GM18499 (cell line): Measurements from ENCODE around the gene LRFN2.

Experiments
- ATAC-seq: cut with Tn5 transposase; IDR thresholded peaks from one replicate; pipeline ENCODE4 v1.9.1; 2021; ENCODE audit warnings: moderate number of reproducible peaks; ENCODE audit not compliant: insufficient read depth, unreplicated experiment

LRFN2 gene

DNA sequence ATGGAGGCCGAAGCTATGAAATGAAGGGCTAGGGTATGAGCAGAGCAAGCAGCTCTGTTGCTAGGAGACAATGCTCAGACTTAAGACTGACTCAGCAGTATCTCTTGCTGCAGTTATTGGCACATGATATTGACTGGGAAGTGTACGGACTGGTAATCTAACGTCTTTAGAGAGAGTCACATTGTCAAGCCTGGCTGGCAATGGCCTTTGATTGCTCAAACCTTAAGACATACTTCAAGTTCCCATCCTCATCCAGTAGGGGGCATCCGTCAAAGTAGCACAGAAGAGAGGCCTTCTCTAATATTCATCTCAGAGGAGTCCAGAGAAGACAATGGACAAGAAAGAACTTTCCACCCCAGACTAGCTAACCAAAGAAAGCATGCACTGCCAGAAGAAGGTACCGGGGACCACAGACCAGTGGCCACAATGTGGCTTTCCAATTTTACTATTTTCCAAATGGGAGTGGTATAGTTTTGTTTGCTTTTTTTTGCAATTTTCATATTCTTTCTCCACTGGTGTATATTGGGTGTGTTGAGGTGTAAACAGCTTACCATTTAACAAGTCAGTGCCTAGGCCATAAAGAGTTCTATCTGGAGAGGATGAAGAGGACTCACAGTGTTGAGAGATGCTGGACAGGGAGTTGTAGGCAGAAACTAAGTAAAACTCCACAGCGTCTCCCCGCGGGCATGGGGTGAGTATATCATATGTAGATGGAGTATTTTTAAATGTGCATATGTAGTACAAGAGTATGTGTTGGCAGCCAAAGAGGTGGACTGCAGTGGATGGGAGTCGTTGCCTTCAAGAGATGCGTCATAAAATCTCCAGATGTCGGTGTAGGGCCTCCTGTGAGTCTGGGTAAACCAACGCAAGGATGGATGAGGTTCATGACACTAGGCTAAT is 36.7 kb downstream of the LRFN2 start:
- no peak for ATAC-seq

DNA sequence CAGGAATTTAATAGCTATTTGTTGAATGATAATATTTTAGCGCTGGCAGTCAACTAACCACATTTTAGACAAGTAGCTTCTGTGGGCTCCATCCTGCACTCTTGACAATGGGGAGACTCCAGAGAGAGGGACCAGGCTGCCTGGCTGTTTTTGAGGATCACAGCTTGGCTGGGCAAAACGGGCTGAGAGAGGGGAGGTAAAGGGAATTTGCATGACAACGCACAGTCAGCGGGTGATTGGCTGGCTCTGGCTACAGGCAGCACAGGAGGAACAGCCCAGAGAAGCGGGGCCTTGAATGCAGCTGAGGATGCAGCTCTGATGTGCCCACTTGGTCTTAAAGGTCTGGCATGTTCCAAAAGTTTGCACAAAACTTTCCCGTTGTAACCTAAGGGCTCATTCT is 41.2 kb downstream of the LRFN2 start:
- ATAC-seq = no peak

DNA sequence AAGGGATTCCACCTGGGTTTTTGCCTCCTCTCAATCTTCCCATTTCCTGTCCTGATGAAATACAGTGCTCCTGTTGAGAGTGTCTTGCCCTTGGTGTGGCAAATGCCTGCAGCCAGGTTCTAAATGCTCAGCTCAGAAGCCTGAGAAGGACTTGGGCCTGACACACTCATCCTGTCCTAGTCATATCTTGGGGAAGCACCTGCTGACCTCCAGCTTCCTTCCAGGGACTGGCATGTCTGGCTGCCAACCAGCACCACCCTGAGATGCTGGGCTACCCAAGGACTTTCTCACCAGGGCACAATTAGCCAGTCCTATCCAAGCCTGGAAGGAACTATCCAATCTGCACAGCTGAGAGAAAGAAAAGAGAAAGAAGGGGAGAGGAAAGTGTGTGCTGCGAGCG is 43.4 kb downstream of the LRFN2 start:
- no peak for ATAC-seq

DNA sequence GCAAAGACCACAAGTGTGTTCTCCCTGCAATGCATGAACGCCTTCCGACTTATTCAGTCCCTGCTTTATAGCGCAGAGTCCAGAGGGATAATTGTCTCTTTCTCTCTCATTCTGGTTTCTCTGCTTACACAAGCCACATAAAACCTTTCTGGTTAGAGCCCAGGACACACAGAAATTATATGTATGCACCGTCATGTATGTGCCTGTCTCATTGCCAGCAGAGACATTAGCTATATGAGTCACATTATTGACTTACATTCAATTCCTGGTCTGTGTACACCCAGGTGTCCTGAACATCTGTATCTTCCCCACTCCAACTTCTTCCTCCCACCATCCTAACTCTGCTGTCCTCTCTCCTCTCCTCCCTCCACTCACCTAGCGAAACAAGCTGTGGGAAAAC is 44.0 kb downstream of the LRFN2 start:
- no peak for ATAC-seq

DNA sequence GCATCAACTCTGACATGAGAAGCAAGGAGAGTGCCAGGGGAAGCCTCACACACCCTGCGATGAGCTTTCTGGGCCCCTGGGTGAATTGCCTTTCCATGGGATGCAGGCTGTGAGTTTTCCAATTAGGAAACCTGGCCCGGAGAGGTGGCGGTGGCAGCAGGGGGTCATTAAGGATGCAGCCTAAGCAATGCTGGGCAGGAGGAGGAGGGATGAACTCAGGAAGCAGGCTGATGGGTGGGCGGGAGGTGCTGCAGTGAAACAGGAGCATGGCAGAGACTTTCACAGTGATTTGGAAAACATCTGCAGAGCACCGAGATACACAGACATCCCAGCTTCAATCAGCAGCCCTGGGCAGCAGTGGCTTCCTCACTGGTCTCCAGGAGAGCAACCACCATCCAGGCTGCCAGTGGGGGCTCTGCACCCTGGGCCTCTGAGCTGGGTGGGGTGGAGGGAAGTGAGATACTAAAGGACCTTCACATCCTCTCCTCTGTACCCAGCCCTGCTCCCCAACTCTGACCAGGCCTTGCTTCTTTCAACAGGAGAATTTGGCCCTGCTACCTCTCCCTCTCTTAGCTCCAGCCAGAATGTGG is 44.9 kb downstream of the LRFN2 start:
- no peak for ATAC-seq

DNA sequence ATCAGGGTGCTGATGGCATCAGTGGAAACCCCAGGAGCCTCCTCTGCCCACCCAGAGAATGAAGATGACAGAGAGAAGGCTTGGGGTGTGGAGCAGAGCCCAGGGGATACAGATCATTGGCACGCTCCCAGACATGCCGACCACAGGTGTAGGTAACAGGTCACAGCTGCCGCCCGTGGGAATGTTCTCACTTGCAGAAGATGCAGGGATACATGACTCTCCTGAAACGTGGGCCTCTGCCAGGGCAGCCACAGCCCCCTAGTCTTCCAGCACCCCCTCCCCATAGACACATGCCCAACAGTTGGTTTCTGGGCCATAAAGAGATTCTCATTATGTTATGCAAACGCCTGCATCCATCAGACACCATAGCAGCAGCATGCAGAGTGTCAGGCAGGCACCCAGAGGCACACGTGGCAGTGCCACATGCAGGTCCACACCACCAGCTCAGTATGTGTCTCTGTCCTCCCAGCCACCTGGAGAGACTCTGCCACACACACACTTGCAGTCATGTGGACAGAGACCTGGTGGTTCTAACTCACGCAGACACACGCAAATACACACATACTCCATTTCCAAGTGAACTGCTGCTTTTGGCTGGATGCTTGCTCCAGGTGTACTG is 45.5 kb downstream of the LRFN2 start:
- no peak for ATAC-seq

DNA sequence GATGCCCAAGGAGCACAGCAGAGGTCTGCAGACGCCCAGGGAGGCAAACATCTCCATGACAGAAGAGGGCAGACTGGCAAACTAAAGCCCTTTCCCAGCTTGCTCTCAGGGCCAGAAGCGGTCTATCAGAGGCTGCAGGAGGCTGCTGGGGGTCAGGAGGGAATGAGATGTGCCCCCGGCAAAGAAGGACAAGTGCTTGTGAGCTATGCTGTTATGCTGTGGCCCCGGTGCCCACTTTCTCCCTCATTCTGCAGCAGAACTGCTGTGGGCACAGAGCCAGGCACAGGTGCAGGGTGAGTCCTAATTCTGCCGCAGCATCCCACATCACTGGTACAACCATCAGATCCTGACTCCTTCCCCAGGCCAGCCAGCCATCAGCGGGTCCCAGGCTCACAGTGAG is 46.4 kb downstream of the LRFN2 start:
- no peak for ATAC-seq

DNA sequence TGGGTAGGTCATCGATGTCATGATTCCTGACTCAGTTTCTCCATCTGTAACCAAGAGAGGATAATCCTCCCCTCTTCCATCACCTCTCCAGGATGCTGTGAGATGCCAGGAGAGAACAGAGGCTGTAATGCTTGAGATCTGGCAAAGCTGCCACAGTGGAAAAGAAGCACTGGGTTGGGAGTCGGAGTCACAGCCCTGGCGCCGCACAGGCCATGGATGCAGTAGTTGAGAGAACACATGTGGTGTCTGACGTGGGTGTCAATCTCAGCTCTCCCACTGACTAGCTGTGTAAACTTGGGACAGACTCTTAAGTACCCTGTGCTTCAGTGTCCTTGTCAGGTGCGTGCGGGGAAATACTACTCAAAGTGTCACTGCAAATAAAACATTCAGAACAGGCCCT is 47.3 kb downstream of the LRFN2 start:
- no peak for ATAC-seq

DNA sequence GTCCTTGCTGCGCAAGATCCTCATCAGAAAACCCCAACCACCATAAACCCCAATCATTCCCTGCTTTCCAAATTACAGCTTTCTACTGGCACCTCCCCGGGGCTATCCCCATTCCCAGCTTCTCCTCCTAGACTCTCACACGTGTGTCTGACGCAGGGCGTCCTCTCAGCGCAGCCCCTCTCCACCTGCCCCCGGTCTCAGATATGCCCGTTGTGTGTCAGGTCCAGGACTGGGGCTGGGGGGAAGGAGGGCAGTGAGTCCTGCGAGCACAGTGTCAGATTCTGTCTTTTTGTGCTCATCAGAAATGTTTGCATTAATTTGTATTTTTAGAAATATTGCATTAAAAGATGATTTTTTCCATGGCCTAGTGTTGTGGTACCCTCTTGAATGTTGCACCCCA is 48.6 kb downstream of the LRFN2 start:
- ATAC-seq = no peak

DNA sequence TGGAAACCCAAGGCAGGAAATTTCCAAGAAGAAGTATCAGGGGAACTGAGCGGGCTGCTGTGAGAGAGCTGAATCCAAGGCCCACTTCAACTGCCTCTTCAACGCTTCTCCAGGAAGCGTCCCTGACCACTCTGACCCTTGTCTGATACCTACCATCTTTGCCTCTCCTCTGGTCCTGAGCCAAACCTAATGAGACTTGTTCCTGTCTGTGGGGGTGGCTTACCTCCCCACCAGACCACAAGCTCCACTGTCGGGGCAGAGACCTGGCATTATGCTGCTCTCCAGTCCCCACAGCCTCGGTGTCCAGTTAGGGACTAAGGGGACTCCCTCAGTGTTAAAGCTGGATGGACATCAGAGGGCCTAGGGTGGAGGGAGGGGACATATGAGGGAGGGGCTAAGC is 49.7 kb downstream of the LRFN2 start:
- ATAC-seq = no peak

DNA sequence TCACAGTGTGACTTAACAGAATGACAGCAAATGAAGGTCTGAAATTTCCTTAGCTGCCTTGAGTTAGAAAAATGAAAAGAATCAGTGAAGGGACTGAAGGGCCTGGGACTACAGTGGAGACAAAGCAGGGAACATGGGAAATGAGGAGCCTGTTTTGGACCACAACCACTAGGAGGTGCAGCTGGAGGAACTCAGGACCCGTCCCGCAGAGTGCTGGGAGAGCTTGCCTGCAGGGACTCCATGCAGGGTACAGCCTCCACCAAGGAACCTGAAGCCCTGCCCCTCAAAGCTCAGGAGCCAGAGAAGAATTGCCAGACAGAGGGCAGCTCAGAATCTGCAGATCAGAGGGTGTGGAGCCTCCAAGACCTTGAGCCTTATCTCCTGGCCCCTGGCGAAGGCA is 50.7 kb downstream of the LRFN2 start:
- no peak for ATAC-seq

DNA sequence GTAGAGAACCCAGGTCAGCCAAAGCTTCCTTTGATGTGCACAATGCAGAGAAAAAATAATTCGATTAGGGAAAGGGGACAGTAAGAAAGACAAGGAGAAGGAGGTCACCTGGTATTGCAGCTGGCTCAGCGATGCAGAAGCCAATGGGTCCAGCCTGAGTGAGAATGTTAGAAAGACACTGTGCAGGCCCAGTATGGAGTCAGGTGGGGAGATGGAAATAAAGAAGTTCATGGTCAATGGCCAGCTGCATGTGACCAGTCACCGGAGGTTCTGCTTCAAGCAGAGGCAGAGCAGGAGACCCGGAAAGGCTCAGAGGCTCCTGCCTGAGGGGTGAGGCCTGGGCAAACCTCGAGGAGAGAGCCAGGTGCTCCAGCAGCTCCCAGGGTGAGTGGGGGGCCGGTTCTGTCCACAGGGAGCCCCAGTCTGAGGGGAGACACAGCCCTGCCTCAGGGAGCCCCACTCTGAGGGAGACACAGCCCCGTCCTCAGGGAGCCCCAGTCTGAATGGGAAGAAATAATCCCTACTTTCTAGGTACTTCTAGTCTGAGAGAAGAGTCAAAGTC is 51.3 kb downstream of the LRFN2 start:
- no peak for ATAC-seq

DNA sequence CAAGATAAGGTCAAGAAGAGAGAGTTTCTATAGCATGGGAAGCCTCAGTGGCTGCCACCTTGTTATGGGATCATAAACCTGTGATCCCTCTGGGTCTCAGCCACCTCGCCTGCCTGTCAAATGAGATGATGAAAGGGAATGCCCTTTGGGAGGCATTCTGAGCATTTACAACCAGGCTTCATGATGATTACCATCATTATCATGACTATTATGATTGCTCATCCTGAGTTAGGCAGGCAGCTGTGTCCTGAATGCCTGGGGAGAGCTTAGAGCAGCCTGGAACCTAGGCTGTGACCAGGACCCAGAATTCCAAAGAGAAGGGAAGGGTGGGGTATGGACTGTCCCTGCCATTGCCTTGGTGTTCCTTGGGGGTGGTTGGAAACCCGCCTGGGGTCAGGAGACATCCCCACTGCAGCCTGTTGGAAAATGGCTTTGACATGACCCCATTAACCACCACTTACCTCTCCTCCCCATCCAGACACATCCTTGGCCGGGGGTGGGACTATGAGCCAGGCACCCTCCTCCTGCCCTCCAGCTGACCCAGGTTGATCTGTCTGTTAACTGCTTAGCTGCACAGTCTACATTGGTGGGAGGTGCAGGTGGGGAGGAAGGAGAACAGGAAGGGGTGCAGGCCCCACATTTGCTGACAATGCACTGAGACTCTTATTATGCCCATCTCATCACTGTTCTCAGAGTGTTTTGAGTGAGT is 51.9 kb downstream of the LRFN2 start:
- no peak for ATAC-seq

DNA sequence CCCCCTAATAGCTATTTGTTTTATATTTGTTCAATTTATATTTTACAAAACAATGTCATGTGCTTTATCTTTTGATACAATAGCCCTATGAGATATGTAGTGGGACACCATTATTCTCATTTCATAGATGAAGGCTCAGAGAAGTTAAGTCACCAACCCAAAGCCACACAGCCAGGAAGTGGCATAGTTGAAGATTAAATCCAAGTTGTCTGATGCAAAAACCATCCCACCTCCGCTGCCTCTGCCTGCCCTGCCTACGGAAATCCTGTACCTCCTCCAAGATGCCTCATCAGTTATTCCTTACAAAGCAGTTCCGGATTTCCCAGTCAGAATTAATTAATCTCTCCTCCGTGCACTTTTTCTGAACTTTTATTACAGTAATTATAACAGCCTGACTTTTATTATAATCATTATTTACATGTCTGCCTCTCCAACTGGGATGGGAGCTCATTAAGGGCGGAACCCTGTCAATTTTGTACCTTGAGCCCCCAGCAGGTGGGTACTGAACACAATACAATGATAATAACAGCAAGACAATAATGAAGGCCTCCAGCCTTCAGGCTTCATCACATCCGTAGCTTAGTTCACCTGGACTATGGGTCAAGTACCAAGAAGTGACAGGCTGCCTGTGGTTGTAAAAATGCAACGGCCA is 54.7 kb downstream of the LRFN2 start:
- no peak for ATAC-seq

DNA sequence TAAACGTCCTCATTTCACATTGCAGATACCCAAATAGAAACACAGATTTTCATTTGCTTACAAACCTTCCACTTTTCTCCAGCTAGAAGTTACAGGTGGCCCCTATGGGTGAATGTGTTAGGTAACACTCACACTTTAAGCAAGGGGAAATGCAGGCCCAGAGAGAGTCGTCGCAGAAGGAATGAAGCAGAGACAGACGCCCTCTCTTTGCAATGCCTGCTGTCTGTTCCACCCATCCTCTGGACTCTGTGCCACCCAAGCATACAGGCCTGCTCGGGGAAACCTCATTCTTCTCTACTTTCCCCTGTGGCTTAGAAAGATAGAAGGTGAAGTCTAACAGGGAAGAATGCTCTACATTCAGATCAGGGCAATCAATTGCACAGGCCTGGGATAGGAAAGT is 57.2 kb downstream of the LRFN2 start:
- no peak for ATAC-seq

DNA sequence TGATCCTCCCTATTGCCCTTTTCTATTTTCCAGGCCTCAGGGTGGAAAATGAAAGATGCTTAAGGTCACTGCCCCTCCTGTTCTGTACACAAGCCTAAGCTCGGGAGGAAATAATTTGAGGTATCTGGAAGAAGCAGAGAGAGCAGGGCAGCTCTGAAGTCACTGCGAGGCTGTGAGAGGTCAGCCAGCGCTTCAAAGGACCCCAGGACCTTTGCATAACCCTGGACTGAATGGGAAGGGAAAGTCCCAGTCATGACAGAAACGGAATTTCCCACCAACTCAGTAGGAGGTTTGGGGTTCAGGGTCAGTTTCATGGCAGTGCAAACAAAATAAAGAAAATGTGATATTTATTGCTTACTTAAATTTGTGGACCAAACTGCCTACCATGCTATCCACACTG is 58.1 kb downstream of the LRFN2 start:
- ATAC-seq = no peak

DNA sequence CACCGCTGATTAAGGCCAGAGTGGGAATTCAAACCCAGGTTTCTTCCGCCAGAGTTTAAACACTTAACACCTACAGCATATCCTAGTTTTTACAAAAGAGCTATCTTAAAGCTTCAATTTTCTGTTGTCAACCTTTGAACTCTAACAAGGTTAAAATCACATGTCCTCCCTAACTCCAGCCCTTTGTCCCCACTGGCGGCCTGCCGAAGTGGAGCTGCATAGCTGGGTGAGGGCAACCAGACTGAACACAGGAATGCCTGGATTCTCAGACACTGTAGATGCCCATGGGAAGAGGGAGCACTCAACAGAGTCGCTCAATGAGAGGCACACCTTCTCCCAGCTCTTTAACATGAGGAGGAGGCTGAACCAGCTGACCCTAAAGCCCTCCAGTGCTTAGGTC is 59.1 kb downstream of the LRFN2 start:
- ATAC-seq = no peak

DNA sequence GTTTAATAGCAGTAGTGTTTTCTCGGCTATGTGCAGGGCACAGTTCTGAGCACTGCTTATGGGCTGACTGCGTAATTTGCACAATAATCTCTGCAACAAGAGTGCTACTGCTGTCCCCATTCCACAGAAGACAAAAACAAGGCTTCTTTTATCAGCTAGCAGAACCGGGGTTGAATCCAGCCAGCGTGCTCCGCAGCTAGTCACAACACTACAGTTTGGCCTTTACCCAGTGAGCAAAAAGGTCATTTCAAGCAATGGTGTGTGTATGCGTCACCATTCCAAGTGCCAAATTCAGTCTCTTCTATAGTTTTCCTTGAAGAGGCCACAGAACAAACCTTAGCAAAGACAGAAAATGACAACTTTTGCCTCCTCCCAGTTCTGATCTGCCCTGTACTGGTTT is 61.1 kb downstream of the LRFN2 start:
- no peak for ATAC-seq

DNA sequence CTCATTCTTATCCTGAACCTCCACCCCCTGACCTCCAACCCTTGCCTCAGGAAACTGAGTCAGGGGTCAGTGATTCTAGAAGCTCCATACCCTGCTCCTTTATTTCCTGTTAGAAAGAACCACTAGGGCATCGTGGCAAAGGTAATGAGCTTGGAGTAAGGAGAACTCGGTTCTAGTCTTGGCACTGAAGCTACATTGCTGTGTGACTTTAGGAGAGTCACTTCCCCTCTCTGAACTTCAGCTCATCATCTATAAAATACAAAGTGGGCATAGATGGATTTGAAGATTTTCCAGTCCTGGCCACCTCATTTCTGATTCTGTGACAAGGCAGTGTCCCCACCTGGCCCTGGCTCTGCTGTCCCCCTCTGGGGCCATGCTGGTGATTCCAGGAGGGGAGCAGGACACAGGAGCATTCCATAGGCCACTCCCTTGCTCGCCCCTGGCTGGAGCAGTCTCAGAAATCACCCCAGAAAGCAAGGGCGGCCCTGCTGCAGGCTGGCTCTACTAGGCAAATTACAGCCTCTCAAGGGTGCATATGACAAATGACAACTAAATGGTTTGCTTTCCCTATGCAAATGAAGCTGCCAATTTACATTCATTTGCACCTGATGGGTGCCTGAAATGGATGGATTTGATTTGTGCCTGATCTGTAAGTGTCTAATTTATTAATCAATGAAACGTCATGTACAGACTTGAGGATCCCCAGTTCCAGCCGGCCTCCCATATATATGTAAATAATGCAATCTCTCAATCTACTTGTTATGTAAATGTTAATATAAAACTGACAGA is 62.2 kb downstream of the LRFN2 start:
- ATAC-seq = no peak
